ENCODE results near the gene TRDN.
A peak's percentile ranks its signal among the peaks of the same experiment; 100 is the strongest.

The TRDN gene

DNA sequence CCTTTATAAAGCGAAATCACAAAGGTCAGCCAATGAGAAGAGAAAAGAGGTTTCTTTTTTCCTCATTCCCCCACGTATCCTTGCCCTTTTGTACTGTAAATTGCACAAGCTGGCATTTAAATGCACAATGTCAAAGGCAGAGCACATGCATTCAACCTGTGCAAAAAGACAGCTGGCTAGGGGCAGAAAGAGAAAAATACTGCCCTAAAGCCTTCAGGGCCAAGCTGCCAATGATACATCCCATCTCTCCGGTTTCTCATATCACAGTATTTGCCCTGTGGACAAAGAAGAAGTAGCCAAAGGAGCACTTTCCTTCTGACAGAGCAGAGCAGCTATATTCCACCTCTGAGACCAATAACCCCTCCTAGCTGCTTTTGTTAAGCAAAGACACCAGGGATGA lies 219.2 kb downstream of the TRDN start:
- DNase-seq (ENCODE audit: low spot score in 2 of 2) (no peak), ATAC-seq (ENCODE audit: low read depth) (no peak)
- H3K36me3 Mint-ChIP-seq = no peaks in the 10 kb centered on the region
- no peak overlapping the region for H3K4me3 Mint-ChIP-seq
- H3K27me3 Mint-ChIP-seq = no peaks in the 10 kb centered on the region
- no peaks in the 10 kb centered on the region for H3K4me1 Mint-ChIP-seq
- H3K9me3 Mint-ChIP-seq = no peaks in the 10 kb centered on the region
- no peak overlapping the region for H3K27ac Mint-ChIP-seq

GRCh38 chr6:123415844-123416468 lies 220.8 kb downstream of the TRDN start:
- H3K36me3 Mint-ChIP-seq = no peaks in the 10 kb centered on the region
- no peaks in the 10 kb centered on the region for H3K27me3 Mint-ChIP-seq
- H3K27ac Mint-ChIP-seq = no peak overlapping the region
- ATAC-seq (ENCODE audit: low read depth) = peak; percentile 44
- DNase-seq (ENCODE audit: low spot score in 2 of 2) = peak in 1 of 2 donors; percentile 10
- no peaks in the 10 kb centered on the region for H3K9me3 Mint-ChIP-seq
- H3K4me3 Mint-ChIP-seq = no peak overlapping the region
- H3K4me1 Mint-ChIP-seq = no peaks in the 10 kb centered on the region

- H3K9me3 Mint-ChIP-seq = no peaks in the 10 kb centered on the region
- H3K27me3 Mint-ChIP-seq = no peaks in the 10 kb centered on the region
- ATAC-seq (ENCODE audit: low read depth) (no peak), DNase-seq (ENCODE audit: low spot score in 2 of 2) (no peak)
- H3K4me3 Mint-ChIP-seq = no peak overlapping the region
- H3K4me1 Mint-ChIP-seq = no peaks in the 10 kb centered on the region
- no peaks in the 10 kb centered on the region for H3K36me3 Mint-ChIP-seq
- H3K27ac Mint-ChIP-seq = no peak overlapping the region
Measured at GRCh38 chr6:123404975-123405374, 231.8 kb downstream of the TRDN start.

DNA sequence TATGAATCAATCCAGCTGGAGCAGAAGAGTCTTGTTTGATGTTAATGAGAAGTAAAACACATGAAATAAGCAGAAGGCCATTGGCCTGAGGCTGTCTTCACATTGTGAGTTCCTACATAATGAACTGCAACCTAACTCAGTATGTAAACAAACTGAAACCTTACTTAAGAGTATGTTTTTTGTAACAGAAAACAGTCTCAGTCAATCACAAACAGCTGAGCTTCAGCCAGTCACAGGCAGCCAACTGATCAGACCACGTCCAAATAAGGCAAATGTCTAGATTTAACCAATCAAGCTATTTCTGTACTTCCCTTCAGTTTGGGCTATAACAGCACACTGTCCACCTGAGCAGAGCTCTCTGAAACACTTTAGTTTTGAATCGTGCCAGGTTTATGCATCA lies 234.7 kb downstream of the TRDN start:
- H3K4me1 Mint-ChIP-seq = no peaks in the 10 kb centered on the region
- no peak overlapping the region for H3K27ac Mint-ChIP-seq
- no peaks in the 10 kb centered on the region for H3K36me3 Mint-ChIP-seq
- DNase-seq (ENCODE audit: low spot score in 2 of 2) (no peak), ATAC-seq (ENCODE audit: low read depth) (no peak)
- no peaks in the 10 kb centered on the region for H3K27me3 Mint-ChIP-seq
- no peaks in the 10 kb centered on the region for H3K9me3 Mint-ChIP-seq
- no peak overlapping the region for H3K4me3 Mint-ChIP-seq

- Mint-ChIP-seq H3K36me3 (no peaks in the 10 kb centered on the region), H3K27me3 (no peaks in the 10 kb centered on the region), H3K4me3 (no peak overlapping the region), H3K4me1 (no peaks in the 10 kb centered on the region), H3K27ac (no peak overlapping the region), H3K9me3 (no peaks in the 10 kb centered on the region)
- no peak for DNase-seq (ENCODE audit: low spot score in 2 of 2)
- ATAC-seq (ENCODE audit: low read depth) = no peak
Measured at GRCh38 chr6:123398072-123398471, 238.7 kb downstream of the TRDN start.

GRCh38 chr6:123393331-123393730 lies 243.4 kb downstream of the TRDN start:
- no peak overlapping the region for H3K4me3 Mint-ChIP-seq
- ATAC-seq (ENCODE audit: low read depth) (no peak), DNase-seq (ENCODE audit: low spot score in 2 of 2) (no peak)
- no peaks in the 10 kb centered on the region for H3K9me3 Mint-ChIP-seq
- H3K4me1 Mint-ChIP-seq = no peaks in the 10 kb centered on the region
- no peaks in the 10 kb centered on the region for H3K27me3 Mint-ChIP-seq
- H3K36me3 Mint-ChIP-seq = no peaks in the 10 kb centered on the region
- no peak overlapping the region for H3K27ac Mint-ChIP-seq

- H3K27me3 Mint-ChIP-seq = no peaks in the 10 kb centered on the region
- H3K4me3 Mint-ChIP-seq = no peak overlapping the region
- no peaks in the 10 kb centered on the region for H3K36me3 Mint-ChIP-seq
Measured at GRCh38 chr6:123383718-123384117, 253.0 kb downstream of the TRDN start.

GRCh38 chr6:123380257-123380656 lies 256.5 kb downstream of the TRDN start:
- no peaks in the 10 kb centered on the region for H3K9me3 Mint-ChIP-seq
- no peaks in the 10 kb centered on the region for H3K36me3 Mint-ChIP-seq
- no peaks in the 10 kb centered on the region for H3K4me1 Mint-ChIP-seq
- H3K27me3 Mint-ChIP-seq = no peaks in the 10 kb centered on the region
- ATAC-seq (ENCODE audit: low read depth) (no peak), DNase-seq (ENCODE audit: low spot score in 2 of 2) (no peak)
- H3K4me3 Mint-ChIP-seq = no peak overlapping the region
- no peak overlapping the region for H3K27ac Mint-ChIP-seq

More at GRCh38 chr6:123383718-123384117, 253.0 kb downstream of the TRDN start:
- Mint-ChIP-seq H3K27ac (no peak overlapping the region), H3K9me3 (no peaks in the 10 kb centered on the region), H3K4me1 (no peaks in the 10 kb centered on the region)
- ATAC-seq (ENCODE audit: low read depth) (no peak), DNase-seq (ENCODE audit: low spot score in 2 of 2) (no peak)

- no peaks in the 10 kb centered on the region for H3K36me3 Mint-ChIP-seq
- no peaks in the 10 kb centered on the region for H3K4me1 Mint-ChIP-seq
- ATAC-seq (ENCODE audit: low read depth) (no peak), DNase-seq (ENCODE audit: low spot score in 2 of 2) (no peak)
- H3K27ac Mint-ChIP-seq = no peak overlapping the region
- no peaks in the 10 kb centered on the region for H3K27me3 Mint-ChIP-seq
- H3K9me3 Mint-ChIP-seq = peaks cover 4% of the 10 kb centered on the region
- no peak overlapping the region for H3K4me3 Mint-ChIP-seq
Measured at GRCh38 chr6:123372737-123373136, 264.0 kb downstream of the TRDN start.

GRCh38 chr6:123363912-123364311 lies 272.8 kb downstream of the TRDN start:
- no peak for DNase-seq (ENCODE audit: low spot score in 2 of 2)
- no peak for ATAC-seq (ENCODE audit: low read depth)
- Mint-ChIP-seq H3K4me1 (no peaks in the 10 kb centered on the region), H3K36me3 (no peaks in the 10 kb centered on the region), H3K27me3 (no peaks in the 10 kb centered on the region), H3K27ac (no peak overlapping the region), H3K9me3 (peaks cover 7% of the 10 kb centered on the region), H3K4me3 (no peak overlapping the region)

- no peak overlapping the region for H3K27ac Mint-ChIP-seq
- no peaks in the 10 kb centered on the region for H3K4me1 Mint-ChIP-seq
- no peak overlapping the region for H3K4me3 Mint-ChIP-seq
- H3K9me3 Mint-ChIP-seq = peaks cover 7% of the 10 kb centered on the region
- no peak for DNase-seq (ENCODE audit: low spot score in 2 of 2)
- H3K36me3 Mint-ChIP-seq = no peaks in the 10 kb centered on the region
- no peak for ATAC-seq (ENCODE audit: low read depth)
- H3K27me3 Mint-ChIP-seq = no peaks in the 10 kb centered on the region
Measured at GRCh38 chr6:123360359-123360758, 276.4 kb downstream of the TRDN start.

DNA sequence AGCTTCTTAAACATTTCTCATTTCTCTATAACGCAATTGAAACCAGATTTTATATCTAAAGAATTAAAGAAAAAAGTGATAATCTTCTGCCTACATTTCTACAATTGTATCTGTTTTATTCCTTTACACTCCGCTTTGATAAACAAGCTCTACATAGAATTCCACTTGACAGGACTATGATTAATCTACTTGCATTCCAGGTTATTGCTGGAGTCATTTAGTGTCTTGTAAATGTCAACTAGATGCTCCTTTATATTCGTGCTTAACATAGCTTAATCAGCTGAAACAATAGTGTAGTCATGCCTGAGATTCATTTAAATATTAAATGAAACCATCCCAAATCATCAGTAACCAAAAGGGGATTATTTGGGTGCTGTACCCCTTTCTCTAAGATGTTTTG lies 284.0 kb downstream of the TRDN start:
- no peaks in the 10 kb centered on the region for H3K36me3 Mint-ChIP-seq

DNA sequence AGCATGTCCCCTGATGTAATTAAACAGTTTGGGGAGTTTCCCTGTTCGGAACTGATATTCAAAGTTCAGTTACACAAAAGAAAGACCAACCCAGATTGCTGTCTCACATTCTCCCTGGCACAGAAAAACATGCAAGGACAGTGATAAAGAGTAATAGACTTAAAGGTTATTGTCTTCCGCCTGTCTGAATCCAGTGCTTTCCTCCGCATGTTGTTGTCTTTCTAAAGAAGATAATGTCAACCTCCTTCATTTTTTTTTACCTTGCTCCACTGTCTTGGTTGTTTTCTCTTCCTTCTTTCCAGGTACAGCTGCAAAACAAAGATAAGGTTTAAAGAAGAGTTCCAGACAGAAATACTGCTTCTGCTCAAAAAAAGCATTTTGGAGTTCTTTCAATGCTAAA lies 284.5 kb downstream of the TRDN start:
- Mint-ChIP-seq H3K9me3 (no peaks in the 10 kb centered on the region), H3K4me1 (no peaks in the 10 kb centered on the region), H3K4me3 (no peak overlapping the region), H3K27ac (no peak overlapping the region), H3K27me3 (no peaks in the 10 kb centered on the region), H3K36me3 (no peaks in the 10 kb centered on the region)
- no peak for ATAC-seq (ENCODE audit: low read depth)
- no peak for DNase-seq (ENCODE audit: low spot score in 2 of 2)

More for the DNA sequence above, 284.0 kb downstream of the TRDN start:
- Mint-ChIP-seq H3K4me3 (no peak overlapping the region), H3K27ac (no peak overlapping the region), H3K4me1 (no peaks in the 10 kb centered on the region), H3K27me3 (no peaks in the 10 kb centered on the region), H3K9me3 (no peaks in the 10 kb centered on the region)
- ATAC-seq (ENCODE audit: low read depth) = no peak
- no peak for DNase-seq (ENCODE audit: low spot score in 2 of 2)

- DNase-seq (ENCODE audit: low spot score in 2 of 2) = no peak
- Mint-ChIP-seq H3K4me1 (no peaks in the 10 kb centered on the region), H3K4me3 (no peak overlapping the region), H3K27ac (no peak overlapping the region), H3K27me3 (no peaks in the 10 kb centered on the region), H3K36me3 (no peaks in the 10 kb centered on the region), H3K9me3 (no peaks in the 10 kb centered on the region)
- ATAC-seq (ENCODE audit: low read depth) = no peak
Measured at GRCh38 chr6:123343836-123344235, 292.9 kb downstream of the TRDN start.

GRCh38 chr6:123338394-123338793 lies 298.4 kb downstream of the TRDN start:
- no peak overlapping the region for H3K27ac Mint-ChIP-seq
- no peaks in the 10 kb centered on the region for H3K27me3 Mint-ChIP-seq
- no peaks in the 10 kb centered on the region for H3K4me1 Mint-ChIP-seq

More at GRCh38 chr6:123338394-123338793, 298.4 kb downstream of the TRDN start:
- DNase-seq (ENCODE audit: low spot score in 2 of 2) (no peak), ATAC-seq (ENCODE audit: low read depth) (no peak)
- no peaks in the 10 kb centered on the region for H3K36me3 Mint-ChIP-seq
- no peak overlapping the region for H3K4me3 Mint-ChIP-seq
- no peaks in the 10 kb centered on the region for H3K9me3 Mint-ChIP-seq

All from memory B cell (primary cell).